Measurements from ENCODE around the gene SPSB1.

SPSB1 gene

DNA sequence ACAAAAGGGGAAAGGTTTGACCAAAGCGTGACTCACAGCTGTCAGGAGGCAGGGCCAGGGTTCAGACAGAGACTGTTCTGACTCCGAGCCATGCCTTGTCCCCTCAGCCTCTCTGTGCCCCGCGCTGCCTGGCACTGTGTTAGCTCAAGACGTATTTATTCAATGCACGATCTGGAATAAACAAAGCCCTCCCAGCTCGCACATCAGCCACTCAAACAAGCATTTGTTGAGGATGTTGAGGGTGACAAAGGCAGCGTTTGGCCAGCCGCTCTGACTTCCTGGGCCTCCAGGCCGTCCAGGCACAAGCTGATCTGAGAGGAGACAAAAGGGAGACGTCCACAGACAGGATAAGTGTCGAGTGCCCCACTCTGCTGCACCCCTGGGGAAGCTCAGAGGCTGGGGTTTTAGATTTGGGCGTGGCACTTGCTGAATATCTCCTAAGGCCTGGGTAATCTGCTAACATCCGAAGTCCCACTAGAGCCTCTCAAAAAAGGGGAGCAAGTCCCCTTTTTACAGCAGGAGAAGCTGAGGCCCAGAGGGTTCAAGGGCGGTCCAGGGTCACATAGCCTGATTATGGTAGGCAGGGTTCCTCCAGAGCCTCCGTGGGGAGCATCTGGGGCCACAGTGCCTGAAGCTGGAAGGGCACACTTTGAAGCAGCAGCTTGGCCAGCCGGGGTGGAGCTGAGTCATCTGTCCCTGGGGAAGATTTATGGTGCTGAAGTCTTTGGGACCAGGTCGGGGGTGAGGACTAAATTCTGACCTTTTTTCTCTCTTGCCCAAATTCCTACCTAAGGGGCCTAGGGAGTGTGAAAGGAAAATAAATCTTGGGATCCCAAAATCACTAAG is 95.9 kb downstream of the SPSB1 start:
- no peak for DNase-seq (ENCODE audit: low read depth, low spot score)

DNA sequence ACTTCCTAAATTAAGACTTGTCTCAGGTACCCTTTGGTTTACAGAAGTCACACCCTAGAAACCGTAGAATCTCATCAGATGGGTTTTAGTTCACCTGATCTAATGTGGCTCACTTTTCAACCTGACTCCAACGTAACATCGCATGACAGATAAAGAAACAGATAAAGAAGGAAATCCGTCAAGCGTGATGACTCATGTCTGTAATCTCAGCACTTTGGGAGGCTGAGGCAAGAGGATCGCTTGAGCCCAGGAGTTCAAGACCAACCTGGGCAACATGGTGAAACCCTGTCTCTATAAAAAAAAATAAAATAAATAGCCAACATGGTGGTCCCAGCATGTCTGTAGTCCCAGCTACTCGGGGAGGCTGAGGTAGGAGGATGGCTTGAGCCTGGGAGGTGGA is 97.3 kb downstream of the SPSB1 start:
- no peak for DNase-seq (ENCODE audit: low read depth, low spot score)

DNA sequence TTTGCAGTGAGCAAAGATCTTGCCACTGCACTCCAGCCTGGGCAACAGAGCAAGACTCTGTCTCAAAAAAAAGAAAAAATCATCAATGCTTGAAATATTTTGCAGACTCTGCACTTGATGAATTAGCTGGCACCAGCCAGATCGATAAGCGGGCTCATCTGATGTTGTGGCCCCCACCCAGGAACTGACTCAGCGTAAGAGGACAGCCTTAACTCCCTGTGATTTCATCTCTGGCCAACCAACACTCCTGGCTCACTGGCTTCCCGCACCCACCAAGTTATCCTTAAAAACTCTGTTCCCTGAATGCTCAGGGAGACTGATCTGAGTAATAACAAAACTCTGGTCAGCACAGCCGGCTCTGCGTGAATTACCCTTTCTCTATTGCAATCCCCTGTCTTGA is 98.9 kb downstream of the SPSB1 start:
- no peak for DNase-seq (ENCODE audit: low read depth, low spot score)

DNA sequence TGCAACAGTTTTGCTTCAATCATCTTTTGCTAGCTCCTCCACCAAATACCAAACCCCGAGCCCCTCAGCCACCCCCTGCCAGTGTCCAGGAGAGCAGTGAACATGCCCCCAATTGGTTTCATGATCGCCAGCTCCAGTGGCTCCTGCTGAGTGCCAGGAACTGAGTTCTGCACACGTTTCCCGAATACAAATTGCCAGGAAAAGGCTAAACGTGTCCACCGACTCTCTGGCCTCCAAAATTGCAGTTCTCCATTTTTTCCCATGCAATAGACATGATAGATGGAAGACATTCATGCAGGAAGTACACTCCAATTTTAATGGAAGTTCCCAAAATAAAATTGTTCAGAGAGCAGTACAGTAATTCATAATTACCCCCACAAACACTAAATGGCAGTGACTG is 101.3 kb downstream of the SPSB1 start:
- DNase-seq (ENCODE audit: low read depth, low spot score) = no peak

DNA sequence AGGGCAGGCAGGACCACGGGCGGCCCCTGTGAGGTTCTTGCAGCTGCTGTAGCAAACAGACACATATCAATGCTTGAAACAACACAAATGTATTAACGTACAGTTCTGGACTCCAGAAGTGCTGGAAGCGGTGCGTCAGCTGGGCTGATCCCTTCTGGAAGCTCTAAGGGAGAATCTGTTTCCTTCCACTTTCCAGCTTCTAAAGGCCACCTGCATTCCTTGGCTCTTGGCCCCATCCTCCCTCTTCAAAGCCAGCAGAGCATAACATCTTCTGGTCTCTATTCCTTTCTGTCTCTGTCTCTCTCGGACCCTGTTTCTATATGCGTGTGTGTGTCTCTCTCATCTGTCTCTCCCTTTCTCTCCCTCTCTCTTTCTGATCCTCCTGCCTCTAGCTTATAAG is 102.3 kb downstream of the SPSB1 start:
- DNase-seq (ENCODE audit: low read depth, low spot score) = no peak

DNA sequence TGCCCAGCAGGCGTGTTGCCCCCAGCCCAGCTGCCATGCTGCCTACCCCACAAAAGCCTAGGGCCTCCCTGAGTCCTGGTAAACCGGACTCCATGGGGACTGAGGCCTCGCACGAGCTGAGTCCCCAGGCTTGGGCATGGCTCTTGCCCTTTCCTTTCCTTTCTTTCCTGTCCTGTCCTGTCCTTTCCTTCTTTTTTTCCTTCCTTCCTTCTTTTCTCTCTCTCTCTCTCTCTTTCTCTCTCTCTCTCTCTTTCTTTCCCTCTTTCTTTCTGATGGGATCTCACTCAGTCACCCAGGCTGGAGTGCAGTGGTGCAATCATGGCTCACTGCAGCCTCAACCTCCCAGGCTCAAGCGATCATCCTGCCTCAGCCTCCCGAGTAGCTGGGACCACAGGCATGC is 104.4 kb downstream of the SPSB1 start:
- DNase-seq (ENCODE audit: low read depth, low spot score) = no peak

DNA sequence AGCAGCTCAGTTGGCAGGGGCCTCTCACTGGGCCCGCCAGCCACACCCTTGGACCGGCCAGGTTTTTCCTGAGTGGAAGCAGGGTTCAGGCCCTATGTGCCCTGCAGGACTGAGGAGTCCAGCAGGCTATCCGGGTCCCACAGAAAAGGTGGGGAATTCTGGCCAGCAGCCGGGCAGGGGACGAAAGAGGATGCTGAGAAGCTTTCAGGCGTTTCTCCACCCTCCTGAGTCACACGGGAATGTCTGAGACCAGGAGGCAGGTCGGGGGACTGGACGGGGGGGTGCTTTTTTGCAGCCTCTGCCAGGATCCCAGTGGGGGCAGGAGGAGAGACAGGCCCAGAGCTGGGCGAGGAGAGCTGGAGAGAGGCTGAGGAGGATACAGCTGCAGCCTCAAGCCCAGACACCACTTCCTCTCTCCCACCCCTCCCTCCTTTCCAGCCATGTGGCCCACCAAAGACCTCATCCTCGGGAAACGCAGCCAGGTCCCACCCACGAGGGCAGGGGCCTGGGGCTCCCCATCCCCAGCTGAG is 105.4 kb downstream of the SPSB1 start:
- DNase-seq (ENCODE audit: low read depth, low spot score) = no peak

DNA sequence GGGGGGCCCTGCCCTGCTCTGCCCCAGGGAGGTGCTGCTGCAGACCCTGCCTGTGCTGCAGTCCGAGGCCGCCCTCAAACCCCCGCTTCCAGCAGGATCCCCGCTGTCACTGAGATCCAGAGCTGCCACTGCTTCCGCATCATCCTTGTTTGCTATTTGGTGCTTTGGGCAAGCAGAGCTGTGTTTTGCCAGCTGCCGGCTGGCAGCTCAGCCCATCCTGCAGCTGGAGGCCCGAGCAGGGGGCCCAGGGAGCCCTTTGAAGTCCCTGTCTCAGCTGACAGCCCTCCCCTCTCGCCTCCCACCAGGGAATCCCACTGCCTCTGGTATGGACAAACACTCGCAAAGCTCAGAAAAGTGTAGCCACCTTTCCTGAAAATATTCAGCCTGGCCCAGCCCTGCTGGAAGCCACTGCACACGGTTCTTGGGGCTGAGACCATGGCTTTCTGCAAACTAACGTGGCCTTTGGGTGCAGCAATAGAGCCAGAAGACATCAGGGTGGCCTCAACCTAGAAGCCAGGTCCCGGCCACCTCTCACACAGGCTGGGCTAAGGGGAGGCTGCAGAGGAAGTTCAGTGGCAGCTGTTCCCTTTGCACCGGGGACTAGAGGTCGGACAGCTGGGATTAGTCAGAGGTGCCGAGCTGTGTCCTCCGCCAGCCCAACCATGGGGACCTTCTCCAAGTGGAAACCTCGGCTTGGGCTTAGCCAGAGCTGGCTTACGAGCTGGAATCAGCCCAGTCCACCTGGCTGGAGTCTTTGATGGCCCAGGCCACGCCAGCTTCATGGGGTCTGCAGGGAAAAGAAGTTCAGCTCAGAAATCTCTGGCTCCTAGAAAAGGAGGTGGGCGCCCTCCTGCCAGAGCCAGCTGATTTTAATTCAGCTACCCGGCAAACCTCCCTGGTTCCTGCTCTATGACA is 107.1 kb downstream of the SPSB1 start:
- DNase-seq (ENCODE audit: low read depth, low spot score) = peak; percentile 75

DNA sequence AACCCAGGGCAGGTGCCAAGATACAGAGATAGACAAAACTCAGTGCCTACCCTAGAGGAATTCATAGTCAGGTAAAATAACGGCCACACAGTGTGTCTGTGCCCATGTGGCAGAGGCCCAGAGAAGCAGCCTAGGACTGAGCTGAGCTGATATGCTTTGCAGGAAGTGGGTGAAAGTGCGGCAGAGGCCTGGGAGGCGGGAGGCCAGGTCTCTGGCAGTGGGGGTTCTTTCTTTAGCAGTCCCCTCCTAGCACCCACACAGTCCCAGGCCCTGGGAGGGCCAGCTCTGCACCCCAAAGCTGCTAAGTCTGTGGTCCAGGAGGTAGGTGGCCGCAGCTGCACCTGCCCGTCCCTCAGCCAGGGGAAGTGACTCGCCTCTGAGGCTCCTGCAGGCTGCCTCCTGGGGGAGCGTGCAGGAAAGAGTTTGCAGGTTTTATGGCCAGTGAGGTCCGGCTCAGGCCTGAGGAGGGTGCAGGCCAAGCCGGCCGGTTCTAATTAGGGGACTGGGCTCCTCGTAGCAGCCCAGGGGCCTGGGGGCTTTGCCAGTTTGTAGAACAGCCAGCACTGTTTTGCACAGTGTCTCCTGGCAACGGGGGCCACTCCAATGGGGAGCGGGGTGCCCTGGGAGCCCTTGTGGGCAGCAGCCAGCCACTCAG is 107.9 kb downstream of the SPSB1 start:
- DNase-seq (ENCODE audit: low read depth, low spot score) = no peak

DNA sequence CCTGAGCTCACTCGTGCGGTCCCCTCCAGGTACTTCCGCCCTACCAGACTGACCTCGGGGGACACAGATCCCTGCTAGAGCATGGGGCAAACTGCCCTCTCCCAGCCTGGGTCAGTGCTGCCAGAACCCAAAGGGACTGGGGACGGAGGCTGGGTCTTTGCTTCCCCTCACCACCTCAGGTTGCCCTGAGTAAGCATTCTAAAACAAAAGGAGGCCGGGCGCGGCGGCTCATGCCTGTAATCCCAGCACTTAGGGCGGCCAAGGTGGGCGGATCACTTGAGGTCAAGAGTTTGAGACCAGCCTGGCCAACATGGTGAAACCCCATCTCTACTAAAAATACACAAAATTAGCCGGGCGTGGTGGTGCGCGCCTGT is 108.4 kb downstream of the SPSB1 start:
- no peak for DNase-seq (ENCODE audit: low read depth, low spot score)

DNA sequence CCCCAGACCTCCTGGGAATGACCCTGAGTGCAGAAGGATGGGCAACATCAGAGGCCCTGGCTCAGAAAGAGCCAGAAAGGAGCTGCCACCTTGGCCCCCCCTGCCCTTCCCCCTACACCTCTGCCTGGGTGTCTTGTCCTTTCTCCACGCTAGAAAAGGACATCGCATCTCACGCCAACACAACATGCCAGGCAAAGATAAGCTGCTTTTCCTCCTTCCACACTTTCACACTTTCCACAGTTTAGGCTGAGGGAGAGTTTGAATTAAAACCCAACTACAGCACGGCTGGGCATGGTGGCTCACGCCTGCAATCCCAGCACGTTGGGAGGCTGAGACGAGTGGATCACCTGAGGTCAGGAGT is 109.5 kb downstream of the SPSB1 start:
- no peak for DNase-seq (ENCODE audit: low read depth, low spot score)

DNA sequence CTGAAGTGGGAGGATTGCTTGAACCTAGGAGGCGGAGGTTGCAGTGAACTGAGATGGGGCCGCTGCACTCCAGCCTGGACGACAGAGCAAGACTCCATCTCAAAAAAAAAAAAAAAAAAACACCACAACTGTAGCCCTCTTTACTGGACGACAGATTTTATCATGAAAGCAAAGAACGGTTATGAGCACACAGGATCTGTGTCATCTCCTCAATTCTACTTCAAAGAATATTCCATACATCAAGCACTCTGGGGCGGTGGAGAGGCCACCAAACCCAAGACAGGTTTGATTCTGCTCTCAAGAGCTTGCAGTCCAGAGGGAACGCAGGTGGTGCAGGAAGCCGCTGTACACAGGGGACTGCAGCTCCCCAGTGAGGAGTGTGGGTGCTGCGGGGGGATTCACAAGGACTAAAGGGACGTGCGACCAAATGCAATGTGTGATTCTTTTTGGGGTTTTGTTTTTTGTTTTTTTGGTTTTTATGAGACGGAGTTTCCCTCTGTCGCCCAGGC is 110.1 kb downstream of the SPSB1 start:
- no peak for DNase-seq (ENCODE audit: low read depth, low spot score)

DNA sequence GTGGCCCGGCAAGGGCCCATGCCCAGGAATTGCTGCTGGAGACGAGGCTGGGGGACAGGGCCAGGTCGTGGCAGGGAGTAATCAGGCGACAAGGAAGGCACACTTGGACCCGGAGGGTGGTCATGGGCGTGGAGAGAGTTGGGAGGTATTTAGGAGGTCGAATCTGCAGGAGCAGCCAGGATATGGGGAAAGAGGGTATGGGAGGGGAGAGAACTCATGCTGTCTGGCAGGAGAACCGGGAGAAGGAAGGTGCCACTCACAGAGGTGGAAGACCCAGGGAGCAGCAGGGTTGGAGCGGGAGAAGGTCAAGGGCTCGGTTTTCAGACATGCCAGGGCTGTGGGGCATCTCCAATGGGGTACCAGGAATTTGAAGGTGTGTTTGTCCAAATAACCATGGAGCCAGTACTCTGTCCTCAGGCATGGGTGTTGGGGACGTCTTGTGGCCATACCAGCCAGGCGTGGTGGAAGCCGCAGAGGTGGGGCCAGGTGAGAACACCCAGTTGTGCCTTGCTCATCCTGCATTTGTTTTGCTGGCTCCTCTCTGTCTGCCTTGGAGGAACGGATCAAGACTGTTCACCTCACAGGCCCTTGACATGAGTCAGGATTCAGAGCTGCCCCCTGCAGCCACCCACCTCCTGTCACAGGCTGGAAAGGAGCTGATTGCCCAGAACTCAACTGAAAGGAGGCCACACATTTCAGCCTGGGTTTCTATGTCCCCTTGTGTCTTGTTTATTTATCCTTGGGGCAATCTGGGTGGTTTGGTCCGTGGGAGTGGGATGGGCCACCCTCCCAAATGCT is 111.6 kb downstream of the SPSB1 start:
- no peak for DNase-seq (ENCODE audit: low read depth, low spot score)

DNA sequence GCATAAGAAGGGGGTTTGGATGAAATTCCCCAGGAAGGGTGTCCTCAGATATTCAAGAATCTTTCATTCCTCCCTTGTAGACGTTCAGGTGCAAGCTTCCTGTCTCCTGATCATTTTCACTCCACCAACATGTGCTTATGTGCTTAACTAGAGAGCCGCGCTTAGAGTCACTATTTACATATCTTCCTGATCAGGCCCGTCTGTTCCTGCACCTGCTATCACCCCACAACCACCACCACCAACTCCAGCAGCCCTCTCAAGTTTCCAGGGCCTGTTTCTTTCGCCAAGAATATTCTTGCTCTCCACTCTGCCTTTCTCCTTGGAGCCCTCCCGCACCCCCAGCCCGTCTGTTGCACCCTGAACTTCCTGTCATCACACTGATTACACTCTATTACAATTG is 113.4 kb downstream of the SPSB1 start:
- DNase-seq (ENCODE audit: low read depth, low spot score) = no peak

DNA sequence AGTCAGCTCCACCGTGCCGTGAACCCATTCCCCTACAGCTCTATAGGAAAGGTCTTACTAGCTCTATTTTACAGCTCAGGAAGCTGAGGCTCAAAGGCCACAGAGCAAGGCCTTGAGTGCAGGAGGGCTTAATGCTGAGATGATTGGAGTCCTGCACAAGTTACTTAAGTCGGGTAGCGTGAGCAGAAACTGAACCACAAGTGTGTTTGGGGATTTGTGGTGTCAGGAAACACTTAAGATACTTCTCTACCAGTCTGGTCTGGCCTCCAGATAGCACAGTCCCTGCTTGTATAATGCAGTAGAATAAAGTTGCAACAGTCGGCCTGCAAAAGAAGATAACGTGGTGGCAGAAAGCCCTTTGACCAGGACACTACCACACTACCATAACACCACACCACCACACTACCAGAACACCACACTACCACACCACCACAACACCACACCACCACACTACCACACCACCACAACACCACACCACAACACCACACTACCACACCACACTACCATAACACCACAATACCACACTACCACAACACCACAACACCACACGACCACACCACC is 118.1 kb downstream of the SPSB1 start:
- DNase-seq (ENCODE audit: low read depth, low spot score) = no peak

DNA sequence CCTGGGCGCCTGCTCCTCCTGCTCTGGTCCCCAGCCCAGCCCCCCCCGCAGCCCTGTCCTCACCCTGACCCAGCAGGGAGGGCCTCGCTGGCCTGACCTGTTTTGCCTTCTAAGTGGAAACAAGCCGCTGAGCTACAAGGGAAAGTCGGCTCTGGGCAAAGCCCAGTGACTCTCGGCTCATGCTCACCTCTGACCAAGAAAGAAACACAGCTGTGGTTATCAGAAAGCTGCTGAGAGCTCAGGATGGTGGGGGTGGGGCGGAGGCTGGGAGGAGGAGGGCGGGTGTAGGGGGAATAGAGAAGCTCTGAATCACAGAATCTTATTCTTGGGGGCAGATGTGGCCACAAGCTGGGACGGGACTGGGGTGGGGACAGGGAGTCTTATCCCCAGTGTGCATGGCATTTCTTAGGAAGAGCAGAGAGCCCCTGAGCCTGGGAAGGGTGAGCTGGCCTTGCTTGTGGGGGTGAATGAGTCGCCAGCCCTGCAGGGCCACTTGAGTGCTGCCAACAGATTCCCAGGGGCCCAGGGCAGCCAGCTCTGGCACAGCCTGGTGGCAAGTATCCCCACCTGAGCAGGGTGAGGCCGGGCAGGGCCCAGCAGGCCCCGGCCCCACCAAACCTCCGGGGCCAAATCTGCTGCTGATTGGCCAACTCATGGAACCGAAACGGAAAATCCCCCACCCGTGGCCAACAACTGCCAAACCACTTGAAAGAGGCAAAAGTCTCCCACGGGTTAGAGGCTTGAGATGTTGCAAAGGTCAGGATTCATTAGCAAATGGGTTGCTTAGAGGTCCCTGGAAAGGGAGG is 120.6 kb downstream of the SPSB1 start:
- peak; percentile 86 for DNase-seq (ENCODE audit: low read depth, low spot score)

DNA sequence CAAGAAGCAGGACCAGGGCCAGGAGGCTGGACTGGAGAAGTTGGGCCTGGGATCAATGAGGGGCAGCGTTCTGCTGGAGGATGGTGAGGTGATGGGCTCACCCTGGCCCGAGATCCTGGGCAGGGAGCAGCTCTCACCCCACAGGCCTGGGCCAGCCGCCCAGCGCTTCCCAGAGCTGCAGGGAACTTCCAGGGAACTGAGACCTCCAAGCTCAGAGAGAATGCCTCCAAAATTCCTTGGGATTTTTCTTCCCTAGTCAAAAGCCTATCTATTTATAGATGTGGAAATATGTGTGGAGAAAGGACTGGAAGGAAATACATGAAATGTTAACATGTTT is 121.2 kb downstream of the SPSB1 start:
- DNase-seq (ENCODE audit: low read depth, low spot score) = no peak

DNA sequence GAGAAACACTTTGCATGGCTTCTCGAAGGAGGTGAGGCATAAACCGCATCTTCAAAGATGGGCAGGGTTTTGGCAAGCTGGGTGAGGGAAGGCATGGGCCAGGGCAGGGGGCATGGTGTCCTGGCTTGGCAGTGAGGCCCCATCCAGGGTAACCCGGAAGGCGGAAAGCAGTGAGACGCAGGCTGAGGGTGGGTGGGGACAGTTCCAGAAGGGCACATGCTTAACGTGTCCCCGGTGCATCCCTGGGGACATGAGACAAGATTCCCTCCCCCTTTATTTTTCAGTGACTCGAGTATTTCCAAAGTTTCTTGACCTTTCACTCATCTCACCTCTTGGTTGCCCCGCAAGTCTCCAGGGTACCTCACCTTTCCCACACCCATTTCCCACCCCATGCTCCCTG is 123.8 kb downstream of the SPSB1 start:
- no peak for DNase-seq (ENCODE audit: low read depth, low spot score)

DNA sequence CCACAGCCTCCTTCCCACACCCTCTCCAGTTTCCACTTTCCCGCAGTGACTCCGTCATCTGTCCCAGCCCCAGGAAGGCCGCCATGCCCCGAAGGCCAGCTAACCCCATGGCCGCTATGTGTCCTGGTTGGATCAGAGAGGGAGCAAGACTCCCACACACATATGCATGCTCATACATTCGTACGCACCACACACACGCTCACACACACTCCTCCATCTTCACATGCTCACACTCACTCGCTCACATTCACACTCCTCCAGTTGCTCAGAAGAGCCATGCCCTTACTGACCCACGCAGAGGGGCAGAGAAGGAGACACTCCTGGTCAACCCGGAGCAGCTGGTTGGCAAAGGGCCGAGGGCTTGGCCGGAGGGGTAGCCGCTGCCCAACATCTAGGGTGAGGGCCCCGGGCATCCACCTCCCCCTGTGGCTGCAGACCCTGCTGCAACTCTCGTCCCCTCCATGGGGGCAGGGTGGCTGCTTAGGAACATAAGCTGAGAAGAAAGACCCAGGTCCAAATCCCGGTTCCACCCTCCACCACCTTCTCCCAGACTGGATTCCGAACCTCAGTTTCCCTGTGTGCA is 124.3 kb downstream of the SPSB1 start:
- no peak for DNase-seq (ENCODE audit: low read depth, low spot score)

DNA sequence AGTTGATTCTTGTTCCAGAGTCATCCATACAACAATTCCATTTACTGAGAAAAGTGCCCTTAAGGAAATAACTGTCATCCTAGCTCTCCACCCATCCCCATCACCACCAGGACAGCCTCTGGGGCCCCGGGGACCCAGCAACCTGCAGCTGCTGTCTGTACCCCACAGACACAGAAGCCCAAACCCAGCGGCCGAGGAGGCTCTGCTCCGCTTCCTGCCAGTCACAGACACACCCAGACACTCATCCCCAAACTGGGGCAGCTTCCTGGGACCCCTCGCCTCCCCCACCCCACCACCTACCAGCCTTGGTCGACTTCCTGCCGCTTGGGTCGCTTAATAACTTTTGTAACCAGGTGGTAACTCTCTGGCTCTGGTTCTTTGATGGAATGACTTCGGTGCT is 125.0 kb downstream of the SPSB1 start:
- DNase-seq (ENCODE audit: low read depth, low spot score) = no peak

Data from smooth muscle cell of the brain vasculature (primary cell).